WTC11 (cell line): ENCODE data around the gene LHFPL4.

Experiments
- ESRRA ChIP-seq: sonication (generic); formaldehyde crosslinking; IDR thresholded peaks from 2 replicates; pipeline ENCODE4 v1.8.1; 2022; ENCODE audit warnings: mild to moderate bottlenecking, missing genetic modification reagents, borderline replicate concordance
- STAT6 ChIP-seq: sonication (generic); formaldehyde crosslinking; conservative IDR thresholded peaks from 2 replicates; pipeline ENCODE4 v1.8.1; 2023; ENCODE audit warnings: mild to moderate bottlenecking, low read depth, missing genetic modification reagents, moderate library complexity
- TF ChIP-seq, protein P1 (sequence below): fragments of 200-600 bp; IDR thresholded peaks from 2 replicates; pipeline ENCODE4 v1.8.0; 2022; ENCODE audit warnings: antibody characterized with exemption

GRCh38 chr3:9473496-9474065 lies 80.0 kb downstream of the LHFPL4 start:
- TF ChIP-seq STAT6 (CRISPR knock-in tag) (no peak), ESRRA (CRISPR knock-in tag) (no peak)
- TF ChIP-seq, protein P1, sequence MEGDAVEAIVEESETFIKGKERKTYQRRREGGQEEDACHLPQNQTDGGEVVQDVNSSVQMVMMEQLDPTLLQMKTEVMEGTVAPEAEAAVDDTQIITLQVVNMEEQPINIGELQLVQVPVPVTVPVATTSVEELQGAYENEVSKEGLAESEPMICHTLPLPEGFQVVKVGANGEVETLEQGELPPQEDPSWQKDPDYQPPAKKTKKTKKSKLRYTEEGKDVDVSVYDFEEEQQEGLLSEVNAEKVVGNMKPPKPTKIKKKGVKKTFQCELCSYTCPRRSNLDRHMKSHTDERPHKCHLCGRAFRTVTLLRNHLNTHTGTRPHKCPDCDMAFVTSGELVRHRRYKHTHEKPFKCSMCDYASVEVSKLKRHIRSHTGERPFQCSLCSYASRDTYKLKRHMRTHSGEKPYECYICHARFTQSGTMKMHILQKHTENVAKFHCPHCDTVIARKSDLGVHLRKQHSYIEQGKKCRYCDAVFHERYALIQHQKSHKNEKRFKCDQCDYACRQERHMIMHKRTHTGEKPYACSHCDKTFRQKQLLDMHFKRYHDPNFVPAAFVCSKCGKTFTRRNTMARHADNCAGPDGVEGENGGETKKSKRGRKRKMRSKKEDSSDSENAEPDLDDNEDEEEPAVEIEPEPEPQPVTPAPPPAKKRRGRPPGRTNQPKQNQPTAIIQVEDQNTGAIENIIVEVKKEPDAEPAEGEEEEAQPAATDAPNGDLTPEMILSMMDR, result no peak
